Astrocyte (in vitro differentiated cells and primary cell): ENCODE data around the gene EIF2S2. TPM values are rescaled to one million over a fixed set of nuclear protein-coding genes. Genes with fewer than 3 reads are reported as not detected.

Experiments
- DNase-seq: peaks from one replicate; pipeline ENCODE4 v3.0.0-alpha.2; 2010; ENCODE audit warnings: low read depth
- FAIRE-seq: peaks from 2 replicates; lab custom pipeline; 2011; peaks lifted over from hg19 to GRCh38; lab: Jason Lieb, UNC
- H2AFZ ChIP-seq: 2 replicates; pipeline ENCODE4 v1.6.0; 2012; ENCODE audit warnings: low read depth, low read length, inconsistent platforms
- H3K27ac ChIP-seq: 2 replicates; pipeline ENCODE4 v1.5.1; 2011; ENCODE audit warnings: low read depth, low read length, inconsistent platforms
- H3K27me3 ChIP-seq: 2 replicates; pipeline ENCODE4 v1.6.0; 2011; ENCODE audit warnings: low read length, inconsistent platforms; ENCODE audit not compliant: insufficient read depth
- H3K36me3 ChIP-seq: 2 replicates; pipeline ENCODE4 v1.5.1; 2011; ENCODE audit warnings: low read length, inconsistent platforms; ENCODE audit not compliant: insufficient read depth
- H3K4me1 ChIP-seq: 2 replicates; pipeline ENCODE4 v1.5.1; 2011; ENCODE audit warnings: low read length, inconsistent platforms; ENCODE audit not compliant: insufficient read depth
- H3K4me2 ChIP-seq: 2 replicates; pipeline ENCODE4 v1.6.0; 2012; ENCODE audit warnings: low read length, inconsistent platforms
- H3K4me3 ChIP-seq: 2 replicates; pipeline ENCODE4 v1.5.1; 2011; ENCODE audit warnings: low read depth, mild to moderate bottlenecking, low read length, inconsistent platforms; ENCODE audit not compliant: insufficient read depth
- H3K79me2 ChIP-seq: 2 replicates; pipeline ENCODE4 v1.6.0; 2012; ENCODE audit warnings: mild to moderate bottlenecking, low read length, inconsistent platforms; ENCODE audit not compliant: insufficient read depth
- H3K9ac ChIP-seq: 2 replicates; pipeline ENCODE4 v1.6.0; 2012; ENCODE audit warnings: mild to moderate bottlenecking, low read length, inconsistent platforms
- H3K9me3 ChIP-seq: 2 replicates; pipeline ENCODE4 v1.5.1; 2012; ENCODE audit warnings: low read depth, mild to moderate bottlenecking, low read length, inconsistent platforms; ENCODE audit not compliant: insufficient read depth
- H4K20me1 ChIP-seq: 2 replicates; pipeline ENCODE4 v1.6.0; 2012; ENCODE audit warnings: low read length, inconsistent platforms; ENCODE audit not compliant: insufficient read depth
- H3K27ac Mint-ChIP-seq: one replicate; pipeline ENCODE4 v1.8.0; 2021; ENCODE audit warnings: mild to moderate bottlenecking, mixed read lengths; ENCODE audit not compliant: unreplicated experiment
- H3K27me3 Mint-ChIP-seq: one replicate; pipeline ENCODE4 v1.8.0; 2021; ENCODE audit warnings: low read depth, mixed read lengths; ENCODE audit not compliant: unreplicated experiment
- H3K36me3 Mint-ChIP-seq: one replicate; pipeline ENCODE4 v1.8.0; 2021; ENCODE audit warnings: low read depth, mixed read lengths; ENCODE audit not compliant: unreplicated experiment
- H3K4me1 Mint-ChIP-seq: one replicate; pipeline ENCODE4 v1.8.0; 2021; ENCODE audit warnings: low read depth, mixed read lengths; ENCODE audit not compliant: unreplicated experiment
- H3K4me3 Mint-ChIP-seq: one replicate; pipeline ENCODE4 v1.8.0; 2021; ENCODE audit warnings: mild to moderate bottlenecking, moderate library complexity, mixed read lengths; ENCODE audit not compliant: unreplicated experiment
- H3K9me3 Mint-ChIP-seq: one replicate; pipeline ENCODE4 v1.8.0; 2021; ENCODE audit warnings: mild to moderate bottlenecking, mixed read lengths; ENCODE audit not compliant: unreplicated experiment
- CTCF ChIP-seq: IDR thresholded peaks from 2 replicates; pipeline ENCODE4 v1.5.1; 2011; ENCODE audit warnings: low read depth, mild to moderate bottlenecking, inconsistent platforms, low read length, moderate library complexity; ENCODE audit not compliant: insufficient read depth
- EZH2 ChIP-seq: IDR thresholded peaks from 2 replicates; pipeline ENCODE4 v1.6.1; 2012; ENCODE audit warnings: mild to moderate bottlenecking, low read length, inconsistent platforms; ENCODE audit not compliant: insufficient read depth
- total RNA-seq: library from RNA; stranded (reverse); gene quantifications from 2 replicates; pipeline ENCODE4 v1.2.1, GENCODE V29; 2021

EIF2S2 gene
- total RNA-seq, 1 donor from 2014 or later, result 122 TPM

- Mint-ChIP-seq H3K36me3 (peaks cover 32% of the 10 kb centered on the region), H3K4me3 (no peak overlapping the region), H3K27me3 (no peaks in the 10 kb centered on the region), H3K4me1 (peaks cover 2% of the 10 kb centered on the region), H3K9me3 (no peaks in the 10 kb centered on the region), H3K27ac (no peak overlapping the region)
- DNase-seq (no peak), FAIRE-seq (no peak)
- H3K27me3 ChIP-seq, result no peaks in the 10 kb centered on the region
- peaks cover 84% of the 10 kb centered on the region for H4K20me1 ChIP-seq
- no peak overlapping the region for H3K27ac ChIP-seq
- H3K79me2 ChIP-seq, result peaks cover 31% of the 10 kb centered on the region
- H3K36me3 ChIP-seq, result peaks cover 13% of the 10 kb centered on the region
- no peak overlapping the region for H3K4me2 ChIP-seq
- no peaks in the 10 kb centered on the region for H3K4me1 ChIP-seq
- TF ChIP-seq EZH2 (no peak), CTCF (no peak)
- no peak overlapping the region for H3K9ac ChIP-seq
- H3K4me3 ChIP-seq, result no peak overlapping the region
- H3K9me3 ChIP-seq, result no peaks in the 10 kb centered on the region
- H2AFZ ChIP-seq, result no peak overlapping the region
Observed at GRCh38 chr20:34076952-34077351, 35.1 kb downstream of the EIF2S2 start.

GRCh38 chr20:34075647-34076046, 36.4 kb downstream of the EIF2S2 start:
- H3K27ac Mint-ChIP-seq, result no peak overlapping the region
- no peaks in the 10 kb centered on the region for H3K27me3 Mint-ChIP-seq
- H3K4me3 Mint-ChIP-seq, result no peak overlapping the region
- H3K4me1 Mint-ChIP-seq, result peaks cover 2% of the 10 kb centered on the region
- no peak overlapping the region for H2AFZ ChIP-seq
- no peak overlapping the region for H3K9ac ChIP-seq
- H4K20me1 ChIP-seq, result peaks cover 82% of the 10 kb centered on the region
- peaks cover 31% of the 10 kb centered on the region for H3K36me3 Mint-ChIP-seq
- no peak overlapping the region for H3K4me3 ChIP-seq
- peaks cover 40% of the 10 kb centered on the region for H3K79me2 ChIP-seq
- H3K27ac ChIP-seq, result no peak overlapping the region
- no peaks in the 10 kb centered on the region for H3K27me3 ChIP-seq
- DNase-seq, result no peak
- no peaks in the 10 kb centered on the region for H3K9me3 Mint-ChIP-seq
- H3K36me3 ChIP-seq, result peaks cover 13% of the 10 kb centered on the region
- TF ChIP-seq EZH2, result no peak
- FAIRE-seq, result no peak
- no peaks in the 10 kb centered on the region for H3K4me1 ChIP-seq
- H3K4me2 ChIP-seq, result no peak overlapping the region
- no peaks in the 10 kb centered on the region for H3K9me3 ChIP-seq

GRCh38 chr20:34074101-34074760, 37.8 kb downstream of the EIF2S2 start:
- Histone ChIP-seq H3K36me3 (peaks cover 9% of the 10 kb centered on the region), H3K4me3 (no peak overlapping the region), H2AFZ (no peak overlapping the region), H3K27ac (no peak overlapping the region), H3K4me1 (no peaks in the 10 kb centered on the region), H3K4me2 (no peak overlapping the region), H3K27me3 (no peaks in the 10 kb centered on the region), H3K79me2 (peaks cover 43% of the 10 kb centered on the region), H3K9me3 (no peaks in the 10 kb centered on the region), H3K9ac (no peak overlapping the region), H4K20me1 (peaks cover 82% of the 10 kb centered on the region)
- H3K36me3 Mint-ChIP-seq, result peaks cover 27% of the 10 kb centered on the region
- FAIRE-seq (no peak), DNase-seq (no peak)
- H3K9me3 Mint-ChIP-seq, result no peaks in the 10 kb centered on the region
- no peaks in the 10 kb centered on the region for H3K27me3 Mint-ChIP-seq
- H3K4me1 Mint-ChIP-seq, result peaks cover 5% of the 10 kb centered on the region
- TF ChIP-seq EZH2 (no peak), CTCF (no peak)
- H3K4me3 Mint-ChIP-seq, result no peak overlapping the region
- no peak overlapping the region for H3K27ac Mint-ChIP-seq
